ENCODE measurements around the gene SLIRP. TPM values are rescaled to one million over a fixed set of nuclear protein-coding genes. Genes with fewer than 3 reads are reported as not detected.
"Not testable (repeated sequence)": the region's sequence is repeated elsewhere in the genome, so short reads cannot be mapped to it uniquely, and the experiment has no call there.

Gene SLIRP
- total RNA-seq, 1 experiment from 2014 or later = 264 TPM

- no peak for DNase-seq (ENCODE audit: low spot score)
These were observed 33.5 kb downstream of the SLIRP start for GRCh38 chr14:77741438-77741837.

- DNase-seq (ENCODE audit: low spot score) = no peak
These were observed 38.3 kb downstream of the SLIRP start for GRCh38 chr14:77746064-77746702.

GRCh38 chr14:77747425-77747824 lies 39.5 kb downstream of the SLIRP start:
- not testable (repeated sequence) for DNase-seq (ENCODE audit: low spot score)

- no peak for DNase-seq (ENCODE audit: low spot score)
These were observed 44.4 kb downstream of the SLIRP start for GRCh38 chr14:77752266-77752665.

GRCh38 chr14:77752799-77753516 lies 45.1 kb downstream of the SLIRP start:
- DNase-seq (ENCODE audit: low spot score) = no peak

- peak; percentile 83 for DNase-seq (ENCODE audit: low spot score)
These were observed 52.7 kb downstream of the SLIRP start, which contains the start of gene SNW1 for GRCh38 chr14:77760381-77761204. Gene SNW1 (minus strand): TSS chr14:77761156. CDS start chr14:77761127, 29 bp downstream.

GRCh38 chr14:77761205-77761931 lies 53.5 kb downstream of the SLIRP start:
- peak; percentile 24 for DNase-seq (ENCODE audit: low spot score)

GRCh38 chr14:77763316-77763715 lies 55.4 kb downstream of the SLIRP start:
- DNase-seq (ENCODE audit: low spot score) = no peak

- DNase-seq (ENCODE audit: low spot score) = no peak
These were observed 56.1 kb downstream of the SLIRP start for GRCh38 chr14:77763978-77764377.

Other genes with a start within 250 kb of the SLIRP start
- not detected in 2 replicates for gene ISM2, start 209.3 kb upstream of the SLIRP start, total RNA-seq (2014; rRNA removed; shearing (Covaris generic))
- gene SPTLC2, start 91.5 kb upstream of the SLIRP start, total RNA-seq (2014; rRNA removed; shearing (Covaris generic)) = 22.9 and 28.0 TPM in 2 replicates
- gene ALKBH1, start 80 bp upstream of the SLIRP start, total RNA-seq (2014; rRNA removed; shearing (Covaris generic)) = 4.2 and 4.6 TPM in 2 replicates
- gene SNW1, start 53.1 kb downstream of the SLIRP start, total RNA-seq (2014; rRNA removed; shearing (Covaris generic)) = 22.5 and 24.7 TPM in 2 replicates
- gene ADCK1, start 92.0 kb downstream of the SLIRP start, total RNA-seq (2014; rRNA removed; shearing (Covaris generic)) = 3.7 and 4.3 TPM in 2 replicates

All from HT-29 (cell line).